ENCODE results near the gene CLDN24.
"Not testable (repeated sequence)": the region's sequence is repeated elsewhere in the genome, so short reads cannot be mapped to it uniquely, and the experiment has no call there.

CLDN24 gene

GRCh38 chr4:183348136-183348535 is 25.9 kb upstream of the CLDN24 start:
- DNase-seq (ENCODE audit: low read depth, low spot score) = no peak
- H3K27ac ChIP-seq = no peak overlapping the region

- no peak overlapping the region for H3K27ac ChIP-seq
- DNase-seq (ENCODE audit: low read depth, low spot score) = no peak
Measured at GRCh38 chr4:183347566-183347965, 25.3 kb upstream of the CLDN24 start.

GRCh38 chr4:183347146-183347545 is 24.9 kb upstream of the CLDN24 start:
- no peak overlapping the region for H3K27ac ChIP-seq
- DNase-seq (ENCODE audit: low read depth, low spot score) = no peak

GRCh38 chr4:183345261-183345660 is 23.0 kb upstream of the CLDN24 start:
- no peak overlapping the region for H3K27ac ChIP-seq

GRCh38 chr4:183344523-183345255 is 22.5 kb upstream of the CLDN24 start:
- DNase-seq (ENCODE audit: low read depth, low spot score) = no peak
- no peak overlapping the region for H3K27ac ChIP-seq

More at GRCh38 chr4:183345261-183345660, 23.0 kb upstream of the CLDN24 start:
- DNase-seq (ENCODE audit: low read depth, low spot score) = no peak

GRCh38 chr4:183343730-183344129 is 21.5 kb upstream of the CLDN24 start:
- H3K27ac ChIP-seq = no peak overlapping the region
- DNase-seq (ENCODE audit: low read depth, low spot score) = no peak

GRCh38 chr4:183342541-183343533 is 20.6 kb upstream of the CLDN24 start:
- H3K27ac ChIP-seq = no peak overlapping the region
- no peak for DNase-seq (ENCODE audit: low read depth, low spot score)

- H3K27ac ChIP-seq = no peak overlapping the region
- DNase-seq (ENCODE audit: low read depth, low spot score) = no peak
Measured at GRCh38 chr4:183337833-183338232, 15.6 kb upstream of the CLDN24 start.

- DNase-seq (ENCODE audit: low read depth, low spot score) = no peak
- H3K27ac ChIP-seq = no peak overlapping the region
Measured at GRCh38 chr4:183337349-183337748, 15.1 kb upstream of the CLDN24 start.

GRCh38 chr4:183335369-183335940 is 13.2 kb upstream of the CLDN24 start:
- H3K27ac ChIP-seq = peak overlapping the region; percentile 71
- peak; percentile 76 for DNase-seq (ENCODE audit: low read depth, low spot score)

- DNase-seq (ENCODE audit: low read depth, low spot score) = no peak
Measured at GRCh38 chr4:183333983-183334382, 11.8 kb upstream of the CLDN24 start.

GRCh38 chr4:183333202-183333601 is 11.0 kb upstream of the CLDN24 start:
- no peak for DNase-seq (ENCODE audit: low read depth, low spot score)
- no peak overlapping the region for H3K27ac ChIP-seq

More at GRCh38 chr4:183333983-183334382, 11.8 kb upstream of the CLDN24 start:
- peak overlapping the region; percentile 71 for H3K27ac ChIP-seq

GRCh38 chr4:183332447-183332846 is 10.2 kb upstream of the CLDN24 start:
- no peak for DNase-seq (ENCODE audit: low read depth, low spot score)
- H3K27ac ChIP-seq = no peak overlapping the region

GRCh38 chr4:183330841-183331240 is 8.6 kb upstream of the CLDN24 start:
- DNase-seq (ENCODE audit: low read depth, low spot score) = no peak
- H3K27ac ChIP-seq = no peak overlapping the region

- H3K27ac ChIP-seq = no peak overlapping the region
- DNase-seq (ENCODE audit: low read depth, low spot score) = no peak
Measured at GRCh38 chr4:183329954-183330742, 7.9 kb upstream of the CLDN24 start.

- no peak overlapping the region for H3K27ac ChIP-seq
- DNase-seq (ENCODE audit: low read depth, low spot score) = no peak
Measured at GRCh38 chr4:183329244-183329643, 7.0 kb upstream of the CLDN24 start.

- DNase-seq (ENCODE audit: low read depth, low spot score) = no peak
Measured at GRCh38 chr4:183328832-183329231, 6.6 kb upstream of the CLDN24 start.

GRCh38 chr4:183327827-183328226 is 5.6 kb upstream of the CLDN24 start:
- no peak overlapping the region for H3K27ac ChIP-seq
- DNase-seq (ENCODE audit: low read depth, low spot score) = no peak

More at GRCh38 chr4:183328832-183329231, 6.6 kb upstream of the CLDN24 start:
- H3K27ac ChIP-seq = no peak overlapping the region

- H3K27ac ChIP-seq = no peak overlapping the region
- DNase-seq (ENCODE audit: low read depth, low spot score) = no peak
Measured at GRCh38 chr4:183326853-183327252, 4.6 kb upstream of the CLDN24 start.

GRCh38 chr4:183326387-183326786 is 4.2 kb upstream of the CLDN24 start:
- DNase-seq (ENCODE audit: low read depth, low spot score); H3K27ac ChIP-seq: not testable (repeated sequence)

All from epithelial cell of prostate (primary cell).